Peyer's patch (tissue), 4 donors: ENCODE data around the gene CFAP58. TPM values are rescaled to one million over a fixed set of nuclear protein-coding genes. Genes with fewer than 3 reads are reported as not detected.

Source experiments
- DNase-seq, 3 donors: peaks; one replicate each; pipeline ENCODE4 v3.0.0-alpha.2; 2017 to 2019
- H3K27ac ChIP-seq, 4 donors: fragments of 200-600 bp; sonication (generic); one replicate each; pipeline ENCODE4 v1.5.1; 2016 to 2019
- H3K27me3 ChIP-seq, 2 donors: fragments of 200-600 bp; sonication (generic); one replicate each; pipeline ENCODE4 v1.5.1; 2019
- H3K36me3 ChIP-seq, 3 donors: fragments of 200-600 bp; sonication (generic); one replicate each; pipeline ENCODE4 v1.5.1; 2016 to 2019
- H3K4me1 ChIP-seq, 4 donors: fragments of 200-600 bp; sonication (generic); one replicate each; pipeline ENCODE4 v1.5.1; 2016 to 2019
- H3K4me3 ChIP-seq, 4 donors: fragments of 200-600 bp; sonication (generic); 1 replicate in 3 of 4; 2 replicates in 1 of 4; pipeline ENCODE4 v1.5.1; 2016 to 2019; ENCODE audit warnings: mild to moderate bottlenecking in 1 of 4
- H3K9me3 ChIP-seq, 4 donors: fragments of 200-600 bp; sonication (generic); one replicate each; pipeline ENCODE4 v1.5.1; 2016 to 2019; ENCODE audit warnings: mild to moderate bottlenecking in 1 of 4
- CTCF ChIP-seq, 6 experiments: fragments of 450-650 bp in 4 of 6; fragments of 200-600 bp in 2 of 6; sonication (generic) in 1 of 6; IDR thresholded peaks; one replicate each; pipeline ENCODE4 v1.5.1; 2017 to 2019; ENCODE audit warnings: antibody characterized with exemption in 6 of 6, mild to moderate bottlenecking in 3 of 6, moderate library complexity in 1 of 6
- POLR2A ChIP-seq, 2 donors: fragments of 450-650 bp; IDR thresholded peaks; one replicate each; pipeline ENCODE4 v1.5.1; 2017; ENCODE audit warnings: antibody characterized with exemption in 2 of 2, mild to moderate bottlenecking in 2 of 2, moderate library complexity in 2 of 2
- total RNA-seq, 4 donors: library from RNA; depleted of rRNA; stranded (reverse); fragments of >200 nt; gene quantifications; one replicate each; pipeline ENCODE4 v1.1.0, GENCODE V29; 2016

Gene CFAP58
- total RNA-seq, 4 donors from 2014 or later, result 2.5 TPM; not detected in 3

DNA sequence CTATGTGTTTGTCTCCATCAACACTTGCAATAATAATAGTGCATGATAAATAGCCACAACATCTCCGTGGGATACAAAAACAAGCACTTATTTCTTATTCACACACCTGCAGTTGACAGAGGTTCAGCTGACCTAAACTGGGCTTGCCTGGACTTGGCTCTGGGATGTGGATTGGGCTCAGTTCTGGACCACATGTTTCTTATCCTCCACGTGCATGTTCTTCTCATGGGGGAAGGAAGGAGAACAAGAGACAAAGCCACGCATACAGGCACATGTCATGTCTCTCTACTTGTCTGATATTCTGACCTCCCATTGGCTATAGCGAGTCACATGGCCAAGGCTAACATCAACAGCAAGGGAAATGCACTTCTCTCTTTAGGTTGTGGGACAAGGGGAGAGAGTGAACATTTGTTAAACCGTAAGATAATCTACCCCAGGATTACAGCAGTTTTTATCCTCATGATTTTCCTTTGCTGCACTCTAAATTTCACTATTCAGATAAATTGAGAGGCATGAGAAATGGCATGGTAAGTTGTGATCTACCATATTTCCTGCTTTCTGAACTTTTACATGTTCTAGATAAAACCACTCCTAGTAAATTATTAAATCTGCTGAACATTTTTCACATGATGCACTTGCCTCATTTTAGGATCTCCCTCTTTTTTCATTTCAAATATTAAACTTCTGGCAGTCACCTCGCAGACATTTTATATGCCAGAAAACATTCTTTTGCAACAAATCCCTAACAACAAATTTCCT is 33.7 kb downstream of the CFAP58 start:
- no peak for DNase-seq
- Histone ChIP-seq H3K9me3 (no peaks in the 10 kb centered on the region), H3K27ac (no peak overlapping the region), H3K4me3 (no peak overlapping the region), H3K36me3 (no peaks in the 10 kb centered on the region), H3K27me3 (no peaks in the 10 kb centered on the region), H3K4me1 (peaks cover 0 to 4% (median 0%) of the 10 kb centered on the region in 4 donors)
- TF ChIP-seq POLR2A (IDR thresholded peaks at IDR 0.05) (no peak), CTCF (IDR thresholded peaks at IDR 0.05) (no peak)

DNA sequence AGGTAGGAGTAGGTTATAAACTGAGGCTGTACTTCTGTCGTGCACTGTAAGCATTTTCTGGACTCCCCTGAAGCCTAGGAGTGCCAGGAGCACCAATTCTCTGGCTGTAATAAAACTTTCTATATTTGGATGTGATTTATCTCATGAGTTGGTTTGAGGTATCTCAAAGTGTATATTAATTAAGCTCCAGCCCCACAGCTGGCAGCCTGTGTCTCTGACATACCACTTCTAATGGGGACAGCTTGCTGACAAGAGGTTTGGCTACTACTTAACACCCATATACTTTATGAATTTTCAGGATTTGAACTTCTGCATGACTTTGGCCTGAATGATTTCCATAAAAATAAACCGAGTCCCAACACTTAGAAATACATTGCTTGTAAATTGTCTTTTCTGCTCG is 35.2 kb downstream of the CFAP58 start:
- Histone ChIP-seq H3K4me1 (peaks cover 0 to 4% (median 0%) of the 10 kb centered on the region in 4 donors), H3K4me3 (no peak overlapping the region), H3K27me3 (no peaks in the 10 kb centered on the region), H3K9me3 (no peaks in the 10 kb centered on the region), H3K27ac (no peak overlapping the region), H3K36me3 (no peaks in the 10 kb centered on the region)
- no peak for TF ChIP-seq CTCF (IDR thresholded peaks at IDR 0.05)
- no peak for TF ChIP-seq POLR2A (IDR thresholded peaks at IDR 0.05)
- no peak for DNase-seq

- no peak for DNase-seq
- Histone ChIP-seq H3K4me3 (no peak overlapping the region), H3K27me3 (no peaks in the 10 kb centered on the region), H3K36me3 (no peaks in the 10 kb centered on the region), H3K9me3 (no peaks in the 10 kb centered on the region), H3K27ac (no peak overlapping the region), H3K4me1 (peaks cover 0 to 4% (median 0%) of the 10 kb centered on the region in 4 donors)
- TF ChIP-seq CTCF (IDR thresholded peaks at IDR 0.05) (no peak), POLR2A (IDR thresholded peaks at IDR 0.05) (no peak)
These were observed 37.7 kb downstream of the CFAP58 start for GRCh38 chr10:104391150-104391968.

DNA sequence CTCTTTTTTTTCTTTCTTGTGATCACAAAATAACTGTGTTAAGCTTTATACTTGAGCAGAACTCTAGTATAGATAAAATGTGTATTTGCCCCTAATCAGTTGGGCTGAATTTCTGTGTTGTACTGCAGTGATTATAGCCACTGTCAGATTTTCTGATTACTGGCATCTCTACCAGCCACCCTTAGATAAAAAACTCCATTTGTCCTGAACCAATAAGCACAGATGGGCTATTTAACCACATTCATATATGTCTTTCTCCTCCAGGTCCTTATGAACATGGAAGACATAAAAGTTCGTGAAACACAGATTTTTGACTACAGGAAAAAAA is 38.3 kb downstream of the CFAP58 start:
- Histone ChIP-seq H3K27ac (no peak overlapping the region), H3K36me3 (no peaks in the 10 kb centered on the region), H3K4me1 (peaks cover 0 to 4% (median 0%) of the 10 kb centered on the region in 4 donors), H3K27me3 (no peaks in the 10 kb centered on the region), H3K4me3 (no peak overlapping the region), H3K9me3 (no peaks in the 10 kb centered on the region)
- no peak for DNase-seq
- TF ChIP-seq POLR2A (IDR thresholded peaks at IDR 0.05) (no peak), CTCF (IDR thresholded peaks at IDR 0.05) (no peak)

DNA sequence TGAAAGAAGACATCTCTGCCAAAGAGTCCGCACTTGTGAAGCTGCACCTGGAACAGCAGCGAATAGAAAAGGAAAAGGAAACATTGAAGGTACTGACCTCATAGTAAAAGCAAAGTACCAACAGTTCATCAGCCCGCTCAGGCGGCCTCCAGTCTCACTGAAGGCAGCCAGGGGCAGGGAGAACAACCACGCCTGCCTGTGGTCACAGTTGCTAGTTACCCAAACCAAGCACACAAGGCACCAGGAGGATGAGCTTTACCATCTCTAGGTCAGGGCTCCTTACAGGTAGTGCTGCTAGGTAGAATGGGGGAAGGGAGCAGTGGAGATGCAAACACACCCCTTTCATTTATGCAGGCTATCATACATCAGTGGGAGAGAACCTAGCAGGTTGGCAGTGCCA is 39.8 kb downstream of the CFAP58 start:
- H3K27ac ChIP-seq, result no peak overlapping the region
- no peaks in the 10 kb centered on the region for H3K4me1 ChIP-seq
- no peak for TF ChIP-seq POLR2A (IDR thresholded peaks at IDR 0.05)
- no peak for TF ChIP-seq CTCF (IDR thresholded peaks at IDR 0.05)
- no peaks in the 10 kb centered on the region for H3K9me3 ChIP-seq
- DNase-seq, result no peak
- H3K36me3 ChIP-seq, result no peaks in the 10 kb centered on the region
- H3K4me3 ChIP-seq, result no peak overlapping the region
- H3K27me3 ChIP-seq, result no peaks in the 10 kb centered on the region
